ENCODE data around the gene PTPRQ.

The PTPRQ gene

GRCh38 chr12:80509781-80510556 is 65.9 kb downstream of the PTPRQ start:
- peak; percentile 62 for DNase-seq (ENCODE audit: low read depth)
- Histone ChIP-seq H3K4me1 (ENCODE audit: control insufficient read depth, insufficient read depth, low read length) (peaks cover 11% of the 10 kb centered on the region), H3K36me3 (ENCODE audit: control insufficient read depth, insufficient read depth, low read length, severe bottlenecking) (no peaks in the 10 kb centered on the region), H3K9me3 (ENCODE audit: control insufficient read depth, low read length) (no peaks in the 10 kb centered on the region), H3K9ac (ENCODE audit: low read length) (no peak overlapping the region), H3K27me3 (replicated peaks; ENCODE audit: control insufficient read depth, insufficient read depth, low read length) (no peaks in the 10 kb centered on the region), H3K4me3 (ENCODE audit: low read length) (no peak overlapping the region)

- no peak for DNase-seq (ENCODE audit: low read depth)
- H3K9ac ChIP-seq (ENCODE audit: low read length) = no peak overlapping the region
- H3K4me1 ChIP-seq (ENCODE audit: control insufficient read depth, insufficient read depth, low read length) = peaks cover 11% of the 10 kb centered on the region
- H3K27me3 ChIP-seq (replicated peaks; ENCODE audit: control insufficient read depth, insufficient read depth, low read length) = no peaks in the 10 kb centered on the region
- H3K4me3 ChIP-seq (ENCODE audit: low read length) = no peak overlapping the region
- no peaks in the 10 kb centered on the region for H3K36me3 ChIP-seq (ENCODE audit: control insufficient read depth, insufficient read depth, low read length, severe bottlenecking)
- H3K9me3 ChIP-seq (ENCODE audit: control insufficient read depth, low read length) = peaks cover 3% of the 10 kb centered on the region
Measured at GRCh38 chr12:80512781-80513180, 68.7 kb downstream of the PTPRQ start.

GRCh38 chr12:80513211-80513610 is 69.2 kb downstream of the PTPRQ start:
- no peak overlapping the region for H3K9ac ChIP-seq (ENCODE audit: low read length)
- H3K9me3 ChIP-seq (ENCODE audit: control insufficient read depth, low read length) = peaks cover 8% of the 10 kb centered on the region
- no peak overlapping the region for H3K4me3 ChIP-seq (ENCODE audit: low read length)
- H3K36me3 ChIP-seq (ENCODE audit: control insufficient read depth, insufficient read depth, low read length, severe bottlenecking) = no peaks in the 10 kb centered on the region
- peaks cover 11% of the 10 kb centered on the region for H3K4me1 ChIP-seq (ENCODE audit: control insufficient read depth, insufficient read depth, low read length)
- DNase-seq (ENCODE audit: low read depth) = no peak
- no peaks in the 10 kb centered on the region for H3K27me3 ChIP-seq (replicated peaks; ENCODE audit: control insufficient read depth, insufficient read depth, low read length)

GRCh38 chr12:80517655-80518054 is 73.6 kb downstream of the PTPRQ start:
- H3K27me3 ChIP-seq (replicated peaks; ENCODE audit: control insufficient read depth, insufficient read depth, low read length) = no peaks in the 10 kb centered on the region
- no peaks in the 10 kb centered on the region for H3K4me1 ChIP-seq (ENCODE audit: control insufficient read depth, insufficient read depth, low read length)
- peaks cover 14% of the 10 kb centered on the region for H3K9me3 ChIP-seq (ENCODE audit: control insufficient read depth, low read length)
- H3K9ac ChIP-seq (ENCODE audit: low read length) = no peak overlapping the region
- no peak overlapping the region for H3K4me3 ChIP-seq (ENCODE audit: low read length)
- H3K36me3 ChIP-seq (ENCODE audit: control insufficient read depth, insufficient read depth, low read length, severe bottlenecking) = no peaks in the 10 kb centered on the region
- DNase-seq (ENCODE audit: low read depth) = no peak

GRCh38 chr12:80531646-80532045 is 87.6 kb downstream of the PTPRQ start:
- Histone ChIP-seq H3K4me3 (ENCODE audit: low read length) (no peak overlapping the region), H3K9me3 (ENCODE audit: control insufficient read depth, low read length) (no peaks in the 10 kb centered on the region), H3K4me1 (ENCODE audit: control insufficient read depth, insufficient read depth, low read length) (peaks cover 7% of the 10 kb centered on the region), H3K36me3 (ENCODE audit: control insufficient read depth, insufficient read depth, low read length, severe bottlenecking) (no peaks in the 10 kb centered on the region), H3K9ac (ENCODE audit: low read length) (no peak overlapping the region), H3K27me3 (replicated peaks; ENCODE audit: control insufficient read depth, insufficient read depth, low read length) (no peaks in the 10 kb centered on the region)
- peak; percentile 54 for DNase-seq (ENCODE audit: low read depth)

GRCh38 chr12:80539029-80539428 is 95.0 kb downstream of the PTPRQ start:
- Histone ChIP-seq H3K4me3 (ENCODE audit: low read length) (no peak overlapping the region), H3K9ac (ENCODE audit: low read length) (no peak overlapping the region), H3K36me3 (ENCODE audit: control insufficient read depth, insufficient read depth, low read length, severe bottlenecking) (no peaks in the 10 kb centered on the region), H3K4me1 (ENCODE audit: control insufficient read depth, insufficient read depth, low read length) (no peaks in the 10 kb centered on the region), H3K27me3 (replicated peaks; ENCODE audit: control insufficient read depth, insufficient read depth, low read length) (no peaks in the 10 kb centered on the region), H3K9me3 (ENCODE audit: control insufficient read depth, low read length) (no peaks in the 10 kb centered on the region)
- DNase-seq (ENCODE audit: low read depth) = no peak

- H3K27me3 ChIP-seq (replicated peaks; ENCODE audit: control insufficient read depth, insufficient read depth, low read length) = no peaks in the 10 kb centered on the region
- no peak overlapping the region for H3K9ac ChIP-seq (ENCODE audit: low read length)
- peaks cover 36% of the 10 kb centered on the region for H3K4me1 ChIP-seq (ENCODE audit: control insufficient read depth, insufficient read depth, low read length)
- H3K4me3 ChIP-seq (ENCODE audit: low read length) = no peak overlapping the region
- DNase-seq (ENCODE audit: low read depth) = no peak
- no peaks in the 10 kb centered on the region for H3K36me3 ChIP-seq (ENCODE audit: control insufficient read depth, insufficient read depth, low read length, severe bottlenecking)
- H3K9me3 ChIP-seq (ENCODE audit: control insufficient read depth, low read length) = no peaks in the 10 kb centered on the region
Measured at GRCh38 chr12:80549298-80549697, 105.3 kb downstream of the PTPRQ start.

GRCh38 chr12:80551897-80552296 is 107.9 kb downstream of the PTPRQ start:
- H3K36me3 ChIP-seq (ENCODE audit: control insufficient read depth, insufficient read depth, low read length, severe bottlenecking) = no peaks in the 10 kb centered on the region
- DNase-seq (ENCODE audit: low read depth) = peak; percentile 94
- H3K4me1 ChIP-seq (ENCODE audit: control insufficient read depth, insufficient read depth, low read length) = peaks cover 41% of the 10 kb centered on the region
- no peak overlapping the region for H3K9ac ChIP-seq (ENCODE audit: low read length)
- no peaks in the 10 kb centered on the region for H3K9me3 ChIP-seq (ENCODE audit: control insufficient read depth, low read length)
- peak overlapping the region; percentile 60 for H3K4me3 ChIP-seq (ENCODE audit: low read length)
- H3K27me3 ChIP-seq (replicated peaks; ENCODE audit: control insufficient read depth, insufficient read depth, low read length) = no peaks in the 10 kb centered on the region

- H3K36me3 ChIP-seq (ENCODE audit: control insufficient read depth, insufficient read depth, low read length, severe bottlenecking) = no peaks in the 10 kb centered on the region
- peaks cover 37% of the 10 kb centered on the region for H3K4me1 ChIP-seq (ENCODE audit: control insufficient read depth, insufficient read depth, low read length)
- DNase-seq (ENCODE audit: low read depth) = peak; percentile 92
- no peak overlapping the region for H3K9ac ChIP-seq (ENCODE audit: low read length)
- H3K27me3 ChIP-seq (replicated peaks; ENCODE audit: control insufficient read depth, insufficient read depth, low read length) = no peaks in the 10 kb centered on the region
- no peaks in the 10 kb centered on the region for H3K9me3 ChIP-seq (ENCODE audit: control insufficient read depth, low read length)
- no peak overlapping the region for H3K4me3 ChIP-seq (ENCODE audit: low read length)
Measured at GRCh38 chr12:80553316-80553715, 109.3 kb downstream of the PTPRQ start.

- Histone ChIP-seq H3K27me3 (replicated peaks; ENCODE audit: control insufficient read depth, insufficient read depth, low read length) (no peaks in the 10 kb centered on the region), H3K36me3 (ENCODE audit: control insufficient read depth, insufficient read depth, low read length, severe bottlenecking) (no peaks in the 10 kb centered on the region), H3K9ac (ENCODE audit: low read length) (no peak overlapping the region), H3K4me1 (ENCODE audit: control insufficient read depth, insufficient read depth, low read length) (peaks cover 32% of the 10 kb centered on the region), H3K9me3 (ENCODE audit: control insufficient read depth, low read length) (no peaks in the 10 kb centered on the region), H3K4me3 (ENCODE audit: low read length) (no peak overlapping the region)
- peak; percentile 46 for DNase-seq (ENCODE audit: low read depth)
Measured at GRCh38 chr12:80556566-80556965, 112.5 kb downstream of the PTPRQ start.

- Histone ChIP-seq H3K9me3 (ENCODE audit: control insufficient read depth, low read length) (no peaks in the 10 kb centered on the region), H3K27me3 (replicated peaks; ENCODE audit: control insufficient read depth, insufficient read depth, low read length) (no peaks in the 10 kb centered on the region), H3K36me3 (ENCODE audit: control insufficient read depth, insufficient read depth, low read length, severe bottlenecking) (no peaks in the 10 kb centered on the region), H3K4me3 (ENCODE audit: low read length) (no peak overlapping the region), H3K9ac (ENCODE audit: low read length) (no peak overlapping the region), H3K4me1 (ENCODE audit: control insufficient read depth, insufficient read depth, low read length) (peaks cover 9% of the 10 kb centered on the region)
- no peak for DNase-seq (ENCODE audit: low read depth)
Measured at GRCh38 chr12:80559766-80560165, 115.7 kb downstream of the PTPRQ start.

GRCh38 chr12:80565271-80565670 is 121.2 kb downstream of the PTPRQ start:
- peak; percentile 65 for DNase-seq (ENCODE audit: low read depth)
- H3K27me3 ChIP-seq (replicated peaks; ENCODE audit: control insufficient read depth, insufficient read depth, low read length) = no peaks in the 10 kb centered on the region

More at GRCh38 chr12:80565271-80565670, 121.2 kb downstream of the PTPRQ start:
- Histone ChIP-seq H3K4me1 (ENCODE audit: control insufficient read depth, insufficient read depth, low read length) (peaks cover 12% of the 10 kb centered on the region), H3K9me3 (ENCODE audit: control insufficient read depth, low read length) (no peaks in the 10 kb centered on the region), H3K4me3 (ENCODE audit: low read length) (no peak overlapping the region), H3K9ac (ENCODE audit: low read length) (no peak overlapping the region), H3K36me3 (ENCODE audit: control insufficient read depth, insufficient read depth, low read length, severe bottlenecking) (no peaks in the 10 kb centered on the region)
